AG04450 (cell line): ENCODE data around the gene ZBTB7C. TPM values are rescaled to one million over a fixed set of nuclear protein-coding genes. Genes with fewer than 3 reads are reported as not detected.

Source experiments
- CTCF ChIA-PET: fragments of 300-600, 350-600 bp; formaldehyde crosslinking; extraction: SDS; loops from one replicate; lab custom pipeline; 2022; ENCODE audit warnings: antibody characterized with exemption, inconsistent platforms; lab: Charles Lee
- POLR2A ChIA-PET: fragments of 350-600 bp; formaldehyde crosslinking; extraction: SDS; loops from one replicate; lab custom pipeline; 2021; ENCODE audit warnings: antibody characterized with exemption, inconsistent platforms; lab: Yijun Ruan, JAX
- DNase-seq: peaks from one replicate; pipeline ENCODE4 v3.0.0-alpha.2; 2011; ENCODE audit warnings: low read depth, low spot score
- H3K27ac ChIP-seq: one replicate; pipeline ENCODE4 v1.5.1; 2012; ENCODE audit warnings: low read depth, low read length, control low read depth
- H3K27me3 ChIP-seq: one replicate; pipeline ENCODE4 v1.6.0; 2012; ENCODE audit warnings: low read length; ENCODE audit not compliant: control insufficient read depth, insufficient read depth
- H3K4me3 ChIP-seq: 2 replicates; pipeline ENCODE4 v1.5.1; 2011; ENCODE audit warnings: mild to moderate bottlenecking, low read depth, low read length, control low read depth
- H3K9me3 ChIP-seq: 2 replicates; pipeline ENCODE4 v1.5.1; 2012; ENCODE audit warnings: low read length; ENCODE audit not compliant: control insufficient read depth, insufficient read depth
- CTCF ChIP-seq: IDR thresholded peaks from 2 replicates; pipeline ENCODE4 v1.5.1; 2011; ENCODE audit warnings: low read depth, low read length, control low read depth, inconsistent platforms
- polyA plus RNA-seq: library from polyadenylated mRNA; depleted of rRNA; stranded (reverse); fragments of >200 nt; gene quantifications from 2 replicates; pipeline ENCODE4 v1.2.3, GENCODE V29; 2011

Gene ZBTB7C
- polyA plus RNA-seq, 1 experiment, result not detected

DNA sequence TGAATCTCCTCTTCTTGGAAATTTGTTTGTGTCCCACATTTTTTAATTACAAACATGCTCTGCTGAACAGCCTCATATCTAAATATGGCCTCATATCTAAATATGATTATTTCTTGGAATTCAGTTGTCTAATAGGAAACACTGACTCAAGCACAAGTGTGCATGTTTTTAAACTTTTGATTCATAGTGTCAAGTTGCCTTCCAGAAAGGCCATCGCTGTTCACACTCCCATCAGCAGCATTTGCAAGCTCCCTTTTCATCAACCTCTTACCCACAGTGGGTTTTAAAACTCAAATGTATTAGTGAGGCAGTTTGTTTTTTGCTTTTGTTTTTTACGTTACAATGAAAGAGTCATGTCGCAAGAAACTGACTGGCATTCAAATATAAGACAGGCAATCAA, 413.5 kb downstream of the ZBTB7C start:
- POLR2A ChIA-PET, result no interaction called here
- DNase-seq, result no peak
- H3K4me3 ChIP-seq, result no peak overlapping the region
- H3K9me3 ChIP-seq, result peaks cover 6% of the 10 kb centered on the region; the same call in 1 of the 2 replicates
- no peak overlapping the region for H3K27ac ChIP-seq
- TF ChIP-seq CTCF, result no peak
- CTCF ChIA-PET, result no interaction called here
- no peaks in the 10 kb centered on the region for H3K27me3 ChIP-seq

GRCh38 chr18:47993409-47993808, 415.8 kb downstream of the ZBTB7C start:
- H3K27ac ChIP-seq, result no peak overlapping the region
- H3K4me3 ChIP-seq, result no peak overlapping the region
- DNase-seq, result no peak
- TF ChIP-seq CTCF, result no peak
- CTCF ChIA-PET, result no interaction called here
- POLR2A ChIA-PET, result no interaction called here
- peaks cover 6% of the 10 kb centered on the region; the same call in 1 of the 2 replicates for H3K9me3 ChIP-seq
- H3K27me3 ChIP-seq, result peaks cover 4% of the 10 kb centered on the region

DNA sequence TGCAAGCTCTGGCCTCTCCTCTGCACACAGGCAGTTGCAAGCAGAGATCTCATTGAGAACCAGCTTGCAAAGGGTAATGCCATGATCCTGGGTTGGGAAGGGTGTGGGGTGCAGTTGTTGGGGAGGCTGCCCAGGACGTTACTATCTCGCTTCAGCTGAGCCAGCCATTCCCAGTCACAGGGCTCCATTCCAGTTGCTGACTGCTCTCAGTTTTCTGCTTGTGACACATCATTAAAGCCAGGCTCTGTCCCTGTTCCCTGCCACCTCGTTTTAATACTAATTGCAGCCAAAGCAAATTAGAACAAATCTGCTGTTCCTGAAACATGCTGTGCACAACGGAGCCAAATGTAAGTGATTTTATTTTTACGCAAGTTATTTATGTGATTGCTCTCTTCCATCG, 416.2 kb downstream of the ZBTB7C start:
- POLR2A ChIA-PET, result interaction anchor here (1.1 kb wide), 1 partner anchor 63 kb away, joined by 4 read pairs; the partner anchor contains the start of gene SMAD2
- TF ChIP-seq CTCF, result no peak
- Histone ChIP-seq H3K27ac (no peak overlapping the region), H3K27me3 (peaks cover 4% of the 10 kb centered on the region), H3K4me3 (no peak overlapping the region), H3K9me3 (peaks cover 6% of the 10 kb centered on the region; the same call in 1 of the 2 replicates)
- CTCF ChIA-PET, result no interaction called here
- DNase-seq, result no peak

DNA sequence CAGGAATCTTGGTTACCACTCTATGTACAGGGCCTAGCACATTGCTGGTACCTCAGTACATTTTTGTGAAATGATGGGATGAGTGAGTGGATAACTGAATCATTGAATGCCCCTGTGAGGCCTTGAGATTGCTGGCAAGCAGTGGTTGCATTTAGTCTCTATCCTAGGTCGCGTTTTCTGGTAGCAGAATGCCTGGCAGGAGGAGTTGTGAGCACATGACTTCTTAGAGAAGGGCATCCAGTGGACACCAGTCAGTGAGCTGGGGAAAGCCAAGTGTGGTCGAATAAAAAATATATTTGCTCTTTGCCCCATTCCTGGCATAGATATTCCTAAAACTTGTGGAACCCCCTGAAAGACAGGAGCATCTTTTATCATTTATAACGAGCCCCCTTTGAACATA, 416.9 kb downstream of the ZBTB7C start:
- Histone ChIP-seq H3K27ac (no peak overlapping the region), H3K27me3 (peaks cover 4% of the 10 kb centered on the region), H3K9me3 (peaks cover 2% of the 10 kb centered on the region; the same call in 1 of the 2 replicates), H3K4me3 (no peak overlapping the region)
- TF ChIP-seq CTCF, result no peak
- DNase-seq, result no peak
- ChIA-PET CTCF (no interaction called here), POLR2A (interaction anchor here (1.1 kb wide), 1 partner anchor 62 kb away, joined by 4 read pairs; the partner anchor contains the start of gene SMAD2)

DNA sequence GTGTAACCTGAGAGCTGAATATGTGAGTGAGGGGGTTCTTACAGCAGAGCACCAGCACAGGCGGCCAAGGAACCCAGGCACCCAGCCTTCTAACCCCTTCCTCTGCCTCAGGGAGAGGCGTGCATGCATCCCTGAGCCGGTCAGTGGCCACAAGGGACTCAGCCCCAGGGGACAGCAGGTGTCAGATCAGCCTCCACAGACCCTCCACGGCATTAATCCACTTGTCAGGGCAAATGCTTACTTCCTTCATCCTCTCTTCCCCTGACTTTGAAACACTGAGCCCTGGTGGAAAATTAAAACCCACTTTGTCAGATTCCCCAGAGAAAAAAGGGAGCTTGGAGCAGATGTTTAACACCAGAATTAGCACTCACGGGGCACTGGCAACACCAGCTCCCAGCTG, 418.2 kb downstream of the ZBTB7C start:
- H3K27me3 ChIP-seq, result peaks cover 4% of the 10 kb centered on the region
- CTCF ChIA-PET, result no interaction called here
- no peak for TF ChIP-seq CTCF
- POLR2A ChIA-PET, result no interaction called here
- DNase-seq, result no peak
- no peak overlapping the region for H3K27ac ChIP-seq
- no peaks in the 10 kb centered on the region for H3K9me3 ChIP-seq
- no peak overlapping the region for H3K4me3 ChIP-seq
